HCT116 (cell line): ENCODE measurements around the gene TAF4. TPM values are rescaled to one million over a fixed set of nuclear protein-coding genes. Genes with fewer than 3 reads are reported as not detected.

Experiments
- ATAC-seq: fragments of 200-7000 bp; cut with Tn5 transposase; 2 replicates; pipeline ENCODE4 v1.9.1; 2020; ENCODE audit warnings: mild to moderate bottlenecking, moderate library complexity
- BruUV-seq: library from RNA; stranded (reverse); fragments of 400-500 nt; replicated peaks from 2 replicates; lab custom pipeline; 2021; lab: Mats Ljungman, UMichigan
- CTCF ChIA-PET: fragments of 300-600 bp; sonication (Branson Sonifier 250); formaldehyde crosslinking; loops from one replicate; lab custom pipeline; 2021; ENCODE audit warnings: antibody characterized with exemption; lab: Charles Lee
- POLR2A ChIA-PET: fragments of 300-600, 350-600 bp; sonication (Branson Sonifier 250); formaldehyde crosslinking; loops from one replicate; lab custom pipeline; 2021; ENCODE audit warnings: antibody characterized with exemption; lab: Charles Lee
- RAD21 ChIA-PET, 2 experiments: fragments of 300-600 bp; sonication (Branson Sonifier 250); formaldehyde crosslinking; loops; one replicate each; lab custom pipeline; 2023; ENCODE audit warnings: low total read pairs in 2 of 2; ENCODE audit not compliant: uncharacterized antibody in 2 of 2, unreplicated experiment in 2 of 2, low non-redundant PET in 1 of 2; lab: Charles Lee
- DNase-seq: peaks from one replicate; pipeline ENCODE4 v3.0.0-alpha.2; 2010; ENCODE audit warnings: low read depth, low spot score
- H2AFZ ChIP-seq: fragments of 200-600 bp; shearing (Covaris generic), sonication (generic); 2 replicates; pipeline ENCODE4 v1.6.1; 2017; ENCODE audit warnings: low read depth, mixed run types, mixed read lengths, antibody characterized with exemption, low read length; ENCODE audit not compliant: poor library complexity, severe bottlenecking
- H3K27ac ChIP-seq: 2 replicates; pipeline ENCODE4 v1.5.1; 2012; ENCODE audit warnings: low read depth, low read length
- H3K27me3 ChIP-seq: fragments of 200-600 bp; sonication (generic); 2 replicates; pipeline ENCODE4 v1.6.1; 2016; ENCODE audit warnings: mixed run types, low read length, mixed read lengths; ENCODE audit not compliant: insufficient read depth
- H3K36me3 ChIP-seq, 2 experiments: fragments of 200-500 bp in 1 of 2; fragments of 200-600 bp in 1 of 2; sonication (Bioruptor generic) in 1 of 2; sonication (generic) in 1 of 2; 2 replicates each; pipeline versions ENCODE4 v1.5.1 to v1.6.1; 2014 to 2016; ENCODE audit warnings: low read length in 2 of 2, inconsistent platforms in 1 of 2, mixed read lengths in 1 of 2, mixed run types in 1 of 2; ENCODE audit not compliant: insufficient read depth in 2 of 2, control insufficient read depth in 1 of 2
- H3K4me1 ChIP-seq, 2 experiments: fragments of 200-600 bp in 1 of 2; sonication (generic) in 1 of 2; 2 replicates each; pipeline versions ENCODE4 v1.5.1 to v1.6.1; 2012 to 2017; ENCODE audit warnings: low read length in 2 of 2, inconsistent platforms in 1 of 2, mild to moderate bottlenecking in 1 of 2, mixed read lengths in 1 of 2, mixed run types in 1 of 2, moderate library complexity in 1 of 2; ENCODE audit not compliant: insufficient read depth in 2 of 2, control insufficient read depth in 1 of 2
- H3K4me2 ChIP-seq: fragments of 200-600 bp; sonication (generic); 2 replicates; pipeline ENCODE4 v1.6.1; 2017; ENCODE audit warnings: mixed run types, low read length, mixed read lengths
- H3K4me3 ChIP-seq, 2 experiments: fragments of 200-600 bp in 1 of 2; sonication (generic) in 1 of 2; replicated peaks in 1 of 2; 2 replicates each; pipeline ENCODE4 v1.5.1; 2011 to 2016; ENCODE audit warnings: low read length in 2 of 2, control low read depth in 1 of 2, low read depth in 1 of 2, mild to moderate bottlenecking in 1 of 2, mixed read lengths in 1 of 2, mixed run types in 1 of 2
- H3K79me2 ChIP-seq: fragments of 200-600 bp; sonication (generic); 2 replicates; pipeline ENCODE4 v1.6.1; 2017; ENCODE audit warnings: mild to moderate bottlenecking, mixed run types, low read length, moderate library complexity, mixed read lengths; ENCODE audit not compliant: insufficient read depth
- H3K9ac ChIP-seq: fragments of 200-600 bp; sonication (generic); 2 replicates; pipeline ENCODE4 v1.6.1; 2016; ENCODE audit warnings: low read length, mixed read lengths
- H3K9me2 ChIP-seq: fragments of 200-600 bp; sonication (generic), shearing (Covaris generic); 2 replicates; pipeline ENCODE4 v1.6.1; 2017; ENCODE audit warnings: mixed run types, mild to moderate bottlenecking, moderate library complexity; ENCODE audit not compliant: insufficient read depth
- H3K9me3 ChIP-seq, 2 experiments: fragments of 200-500 bp in 1 of 2; fragments of 200-600 bp in 1 of 2; sonication (Bioruptor generic) in 1 of 2; sonication (generic) in 1 of 2; 2 replicates each; pipeline ENCODE4 v1.6.1; 2014 to 2017; ENCODE audit warnings: low read length in 2 of 2, mixed read lengths in 2 of 2, inconsistent platforms in 1 of 2, low read depth in 1 of 2, mild to moderate bottlenecking in 1 of 2, mixed run types in 1 of 2, moderate library complexity in 1 of 2; ENCODE audit not compliant: control insufficient read depth in 1 of 2, insufficient read depth in 1 of 2
- H4K20me1 ChIP-seq: fragments of 200-600 bp; sonication (generic), shearing (Covaris generic); 2 replicates; pipeline ENCODE4 v1.6.1; 2017; ENCODE audit warnings: mixed run types, mild to moderate bottlenecking, moderate library complexity; ENCODE audit not compliant: insufficient read depth
- ATF3 ChIP-seq: IDR thresholded peaks from 2 replicates; pipeline ENCODE4 v1.6.1; 2012
- CEBPB ChIP-seq: IDR thresholded peaks from 2 replicates; pipeline ENCODE4 v1.6.1; 2012; ENCODE audit warnings: low read depth
- CTCF ChIP-seq, 3 experiments: fragments of 200-600 bp in 1 of 3; sonication (generic) in 1 of 3; IDR thresholded peaks in 2 of 3; conservative IDR thresholded peaks in 1 of 3; 2 replicates each; pipeline ENCODE4 v1.5.1; 2012 to 2017; ENCODE audit warnings: low read depth in 2 of 3, low read length in 2 of 3, antibody characterized with exemption in 1 of 3, borderline replicate concordance in 1 of 3, control low read depth in 1 of 3, mild to moderate bottlenecking in 1 of 3, mixed read lengths in 1 of 3, mixed run types in 1 of 3, moderate library complexity in 1 of 3; ENCODE audit not compliant: insufficient read depth in 1 of 3
- EZH2 ChIP-seq: fragments of 200-600 bp; sonication (generic); IDR thresholded peaks from 2 replicates; pipeline ENCODE4 v1.6.1; 2017; ENCODE audit warnings: antibody characterized with exemption, mixed run types
- EZH2phosphoT487 ChIP-seq: fragments of 200-600 bp; IDR thresholded peaks from 2 replicates; pipeline ENCODE4 v1.6.1; 2018; ENCODE audit warnings: antibody characterized with exemption, borderline replicate concordance
- FOSL1 ChIP-seq: IDR thresholded peaks from 2 replicates; pipeline ENCODE4 v1.6.1; 2012; ENCODE audit warnings: low read depth
- JUND ChIP-seq: IDR thresholded peaks from 2 replicates; pipeline ENCODE4 v1.6.1; 2012
- POLR2AphosphoS5 ChIP-seq: IDR thresholded peaks from 2 replicates; pipeline ENCODE4 v1.6.1; 2011; ENCODE audit warnings: mild to moderate bottlenecking, low read depth, low read length, moderate library complexity
- RAD21 ChIP-seq: IDR thresholded peaks from 2 replicates; pipeline ENCODE4 v1.6.1; 2012; ENCODE audit warnings: low read depth, mild to moderate bottlenecking
- REST ChIP-seq: IDR thresholded peaks from 2 replicates; pipeline ENCODE4 v1.6.1; 2012; ENCODE audit warnings: low read depth
- SIN3A ChIP-seq: IDR thresholded peaks from 2 replicates; pipeline ENCODE4 v1.6.1; 2012; ENCODE audit warnings: low read depth
- SP1 ChIP-seq: IDR thresholded peaks from 2 replicates; pipeline ENCODE4 v1.6.1; 2012; ENCODE audit warnings: low read depth
- TCF7L2 ChIP-seq: IDR thresholded peaks from 2 replicates; pipeline ENCODE4 v1.7.0; 2011; ENCODE audit warnings: borderline replicate concordance, inconsistent platforms; ENCODE audit not compliant: insufficient read depth, insufficient read length; ENCODE audit errors: extremely low read depth
- YY1 ChIP-seq: IDR thresholded peaks from 2 replicates; pipeline ENCODE4 v1.6.1; 2011; ENCODE audit warnings: low read length, low read depth, moderate library complexity, mild to moderate bottlenecking; ENCODE audit not compliant: insufficient replicate concordance; ENCODE audit errors: extremely low read depth
- ZBTB33 ChIP-seq: IDR thresholded peaks from 2 replicates; pipeline ENCODE4 v1.6.1; 2011; ENCODE audit warnings: mild to moderate bottlenecking, low read length, moderate library complexity; ENCODE audit not compliant: insufficient replicate concordance; ENCODE audit errors: extremely low read depth
- ZFX ChIP-seq: fragments of 450-650 bp; IDR thresholded peaks from 2 replicates; pipeline ENCODE4 v1.6.1; 2017
- intact Hi-C: fragments of 100-400 bp; cut with micrococcal nuclease; formaldehyde crosslinking; loops from 2 replicates; pipeline ENCODE4 v1.10.0; 2022
- total RNA-seq: library from RNA; stranded (reverse); gene quantifications from one replicate; pipeline ENCODE4 v1.2.1, GENCODE V29; 2021; ENCODE audit not compliant: unreplicated experiment

TAF4 gene
- total RNA-seq, 1 experiment from 2014 or later: 26.8 TPM

GRCh38 chr20:61941721-61942405 lies 123.8 kb downstream of the TAF4 start:
- POLR2A ChIA-PET: no interaction called here
- Histone ChIP-seq H4K20me1 (no peaks in the 10 kb centered on the region), H3K27ac (no peak overlapping the region), H3K9ac (no peak overlapping the region), H3K27me3 (no peaks in the 10 kb centered on the region), H3K4me3 (no peak overlapping the region), H3K4me2 (no peak overlapping the region), H3K9me2 (no peaks in the 10 kb centered on the region), H3K9me3 (no peaks in the 10 kb centered on the region), H2AFZ (no peak overlapping the region), H3K36me3 (no peaks in the 10 kb centered on the region), H3K4me1 (no peaks in the 10 kb centered on the region), H3K79me2 (no peaks in the 10 kb centered on the region)
- CTCF ChIA-PET: no interaction called here
- ATAC-seq (no peak), DNase-seq (no peak)
- BruUV-seq: no TSS peak
- TF ChIP-seq EZH2 (no peak), CEBPB (no peak), YY1 (no peak), ATF3 (no peak), POLR2AphosphoS5 (no peak), TCF7L2 (no peak), FOSL1 (no peak), ZFX (no peak), EZH2phosphoT487 (no peak), ZBTB33 (no peak), CTCF (IDR thresholded peaks at IDR 0.05 in 2 of 3, conservative IDR thresholded peaks at IDR 0.05 in 1 of 3; ENCODE audit: borderline replicate concordance in 1 of 3, insufficient read depth in 1 of 3, low read depth in 2 of 3, low read length in 2 of 3) (no peak), SP1 (no peak), SIN3A (no peak), JUND (no peak), RAD21 (no peak), REST (no peak)
- RAD21 ChIA-PET: no interaction called here
- intact Hi-C loops: no loop called here
